Activated CD4-positive, alpha-beta T cell treated with anti-CD3 and anti-CD28 coated beads for 24 hours (primary cell): ENCODE measurements around the gene WDFY4.

Source experiments
- DNase-seq, 2 donors: peaks; one replicate each; pipeline ENCODE4 v3.0.0-alpha.2; 2020; ENCODE audit warnings: low read depth in 2 of 2

WDFY4 gene

GRCh38 chr10:49023752-49024151 lies 339.1 kb downstream of the WDFY4 start:
- no peak for DNase-seq

DNA sequence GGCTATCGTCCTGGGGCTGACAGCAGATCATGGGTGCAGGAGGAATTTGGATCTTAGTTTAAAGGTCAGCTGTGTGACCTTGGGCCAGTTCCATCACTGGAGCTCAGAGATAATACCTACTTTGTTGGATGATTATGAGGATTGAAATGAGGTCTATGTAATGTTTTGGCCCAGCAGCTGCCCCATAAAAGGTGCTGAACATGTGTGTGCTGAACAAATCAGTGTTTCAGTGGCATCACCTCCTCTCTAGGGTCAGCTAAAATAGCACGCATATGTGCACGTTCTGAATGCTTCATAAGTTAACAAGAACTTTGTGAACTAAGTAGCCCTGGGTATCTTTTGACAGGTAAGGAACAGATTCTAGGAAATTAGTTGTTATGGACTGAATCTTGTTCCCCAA lies 339.8 kb downstream of the WDFY4 start:
- DNase-seq = no peak

DNA sequence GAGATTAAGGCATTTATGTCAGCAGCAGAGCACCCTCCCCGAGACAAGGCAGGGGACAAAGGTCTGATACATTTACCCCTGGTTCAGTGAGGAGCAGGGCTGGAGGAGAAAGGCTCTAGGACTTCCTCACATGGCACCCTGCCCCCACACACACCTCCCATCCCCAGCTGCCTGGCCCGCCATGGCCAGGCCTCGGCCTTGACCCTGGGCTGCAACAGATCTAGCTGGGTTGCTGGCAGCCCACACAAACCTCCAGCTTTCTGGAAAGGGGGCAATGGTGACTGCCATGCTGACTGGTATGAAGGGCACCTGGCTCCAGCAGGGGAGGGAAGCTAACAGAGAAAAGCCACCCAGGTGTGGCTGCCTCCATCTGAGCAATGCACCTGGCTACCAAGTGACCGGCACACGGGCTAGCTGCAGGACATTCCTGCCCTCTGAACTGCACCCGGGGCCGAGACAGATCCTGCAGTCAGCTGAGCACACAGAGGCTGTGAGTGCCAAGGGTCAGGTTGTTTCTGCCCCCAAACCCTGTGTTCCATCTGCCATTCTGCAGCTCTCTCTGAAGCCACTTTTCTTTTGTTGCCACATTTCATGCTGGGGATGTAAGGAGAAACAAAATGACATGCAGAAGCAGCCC lies 340.8 kb downstream of the WDFY4 start:
- DNase-seq = no peak

GRCh38 chr10:49028639-49029038 lies 344.0 kb downstream of the WDFY4 start:
- DNase-seq = no peak

DNA sequence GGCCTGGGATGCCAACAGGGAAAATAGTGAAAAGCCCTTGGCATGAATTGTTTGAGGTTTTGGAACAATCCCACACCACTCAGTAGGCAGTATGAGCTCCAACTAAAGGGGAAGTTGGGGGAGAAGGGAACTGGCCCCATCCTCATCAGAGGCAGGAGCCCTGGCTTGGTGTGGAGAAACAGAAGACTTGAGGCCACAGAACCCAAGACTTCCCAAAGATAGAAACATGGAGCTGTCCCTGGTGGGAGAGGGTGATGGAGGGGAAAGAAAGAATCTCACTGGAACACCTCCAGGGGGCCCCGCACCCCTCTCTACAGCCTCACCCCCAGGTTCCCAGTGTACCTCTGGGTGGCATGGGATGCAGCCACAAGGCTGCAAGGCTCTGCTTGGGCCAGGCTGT lies 345.0 kb downstream of the WDFY4 start:
- no peak for DNase-seq
